Measurements from ENCODE around the gene PCDH9. TPM values are rescaled to one million over a fixed set of nuclear protein-coding genes. Genes with fewer than 3 reads are reported as not detected.

The PCDH9 gene
- total and polyA plus RNA-seq, 7 donors, result under 0.01 to 15.7 (median 8.7) TPM; not detected in 1

- Histone ChIP-seq H3K9me3 (peaks cover 0 to 6% (median 1%) of the 10 kb centered on the region in 4 donors), H3K27ac (no peak overlapping the region), H3K4me3 (no peak overlapping the region), H3K4me1 (no peaks in the 10 kb centered on the region), H3K27me3 (no peaks in the 10 kb centered on the region), H3K36me3 (no peaks in the 10 kb centered on the region)
- intact Hi-C loops (cut with DNase I), result no loop called here
- TF ChIP-seq EP300 (IDR thresholded peaks at IDR 0.05) (no peak), CTCF (IDR thresholded peaks at IDR 0.05) (no peak), POLR2AphosphoS5 (IDR thresholded peaks at IDR 0.05) (no peak), POLR2A (IDR thresholded peaks at IDR 0.05) (no peak)
- WGBS, 2 donors, result 93 to 94% methylated on average over 1 of the region's 1 CpG
- DNase-seq, result no peak
Measured at GRCh38 chr13:66275416-66275815, 954.7 kb downstream of the PCDH9 start.

GRCh38 chr13:66273011-66273410 lies 957.1 kb downstream of the PCDH9 start:
- TF ChIP-seq POLR2A (IDR thresholded peaks at IDR 0.05) (no peak), CTCF (IDR thresholded peaks at IDR 0.05) (no peak), POLR2AphosphoS5 (IDR thresholded peaks at IDR 0.05) (no peak), EP300 (IDR thresholded peaks at IDR 0.05) (no peak)
- DNase-seq, result no peak
- Histone ChIP-seq H3K27ac (no peak overlapping the region), H3K36me3 (no peaks in the 10 kb centered on the region), H3K9me3 (peaks cover 0 to 6% (median 1%) of the 10 kb centered on the region in 4 donors), H3K27me3 (no peaks in the 10 kb centered on the region), H3K4me1 (no peaks in the 10 kb centered on the region), H3K4me3 (no peak overlapping the region)
- intact Hi-C loops (cut with DNase I), result no loop called here
- 73 to 74% methylated on average over 1 of the region's 1 CpG for WGBS, 2 donors

- Histone ChIP-seq H3K4me3 (no peak overlapping the region), H3K4me1 (peaks cover 0 to 7% (median 6%) of the 10 kb centered on the region in 4 donors), H3K27ac (no peak overlapping the region), H3K36me3 (no peaks in the 10 kb centered on the region), H3K27me3 (no peaks in the 10 kb centered on the region), H3K9me3 (no peaks in the 10 kb centered on the region)
- intact Hi-C loops (cut with DNase I), result no loop called here
- WGBS, 2 donors, result 87 to 94% methylated on average over 5 of the region's 5 CpGs
- no peak for TF ChIP-seq POLR2A (IDR thresholded peaks at IDR 0.05)
- TF ChIP-seq CTCF (IDR thresholded peaks at IDR 0.05), result no peak
- no peak for TF ChIP-seq EP300 (IDR thresholded peaks at IDR 0.05)
- no peak for TF ChIP-seq POLR2AphosphoS5 (IDR thresholded peaks at IDR 0.05)
- no peak for DNase-seq
Measured at GRCh38 chr13:66266761-66267160, 963.4 kb downstream of the PCDH9 start.

- intact Hi-C loops (cut with DNase I), result no loop called here
- 87 to 92% methylated on average over 1 of the region's 1 CpG for WGBS, 2 donors
- H3K27ac ChIP-seq, result no peak overlapping the region
- H3K36me3 ChIP-seq, result no peaks in the 10 kb centered on the region
- no peaks in the 10 kb centered on the region for H3K9me3 ChIP-seq
- H3K27me3 ChIP-seq, result no peaks in the 10 kb centered on the region
- no peak overlapping the region for H3K4me3 ChIP-seq
- peaks cover 0 to 7% (median 6%) of the 10 kb centered on the region in 4 donors for H3K4me1 ChIP-seq
- DNase-seq, result no peak
- TF ChIP-seq POLR2AphosphoS5 (IDR thresholded peaks at IDR 0.05) (no peak), POLR2A (IDR thresholded peaks at IDR 0.05) (no peak)
Measured at GRCh38 chr13:66266348-66266747, 963.8 kb downstream of the PCDH9 start.

- H3K9me3 ChIP-seq, result no peaks in the 10 kb centered on the region
- H3K4me1 ChIP-seq, result peaks cover 0 to 7% (median 6%) of the 10 kb centered on the region in 4 donors
- no peaks in the 10 kb centered on the region for H3K36me3 ChIP-seq
- no peaks in the 10 kb centered on the region for H3K27me3 ChIP-seq
- WGBS, 2 donors, result 74% methylated on average over 4 of the region's 4 CpGs
- no peak overlapping the region for H3K27ac ChIP-seq
- no peak overlapping the region for H3K4me3 ChIP-seq
- no peak for TF ChIP-seq EP300 (IDR thresholded peaks at IDR 0.05)
- no peak for TF ChIP-seq POLR2AphosphoS5 (IDR thresholded peaks at IDR 0.05)
- no peak for TF ChIP-seq POLR2A (IDR thresholded peaks at IDR 0.05)
- TF ChIP-seq CTCF (IDR thresholded peaks at IDR 0.05), result no peak
- DNase-seq, result no peak
- intact Hi-C loops (cut with DNase I), result no loop called here
Measured at GRCh38 chr13:66265371-66265770, 964.8 kb downstream of the PCDH9 start.
